Mucosa of stomach (tissue), 1 donor: ENCODE data around the gene ZNF324.
"Not testable (repeated sequence)": the region's sequence is repeated elsewhere in the genome, so short reads cannot be mapped to it uniquely, and the experiment has no call there.

Experiments used
- H3K27me3 ChIP-seq: one replicate; pipeline ENCODE4 v1.7.0; 2013; ENCODE audit warnings: mild to moderate bottlenecking, low read length; ENCODE audit not compliant: control insufficient read depth, insufficient read depth
- H3K36me3 ChIP-seq: one replicate; pipeline ENCODE4 v1.7.0; 2013; ENCODE audit warnings: low read length; ENCODE audit not compliant: control insufficient read depth, insufficient read depth
- H3K4me1 ChIP-seq: one replicate; pipeline ENCODE4 v1.7.0; 2013; ENCODE audit warnings: mild to moderate bottlenecking, low read length; ENCODE audit not compliant: control insufficient read depth, insufficient read depth
- H3K4me3 ChIP-seq: one replicate; pipeline ENCODE4 v1.7.0; 2013; ENCODE audit warnings: low read length
- H3K9ac ChIP-seq: one replicate; pipeline ENCODE4 v1.7.0; 2013; ENCODE audit warnings: mild to moderate bottlenecking, low read length, moderate library complexity
- H3K9me3 ChIP-seq: one replicate; pipeline ENCODE4 v1.7.0; 2013; ENCODE audit warnings: mild to moderate bottlenecking, low read length, moderate library complexity; ENCODE audit not compliant: control insufficient read depth
- donor health status: Pancreatic carcinoma.

The ZNF324 gene

GRCh38 chr19:58466760-58467589 lies at the start of gene ZNF324:
Gene ZNF324, plus strand, starts transcription at chr19:58467080. Its CDS starts 2,106 bp downstream, at chr19:58469186.
- peak within 1 kb of the TSS; percentile 84 for H3K9ac ChIP-seq
- H3K4me1 ChIP-seq, result peaks cover 12% of the 10 kb centered on the region

GRCh38 chr19:58428617-58429016 lies 38.3 kb upstream of the ZNF324 start:
- H3K9ac ChIP-seq, result no peak overlapping the region
- H3K27me3 ChIP-seq, result no peaks in the 10 kb centered on the region
- H3K4me3 ChIP-seq, result no peak overlapping the region
- no peaks in the 10 kb centered on the region for H3K4me1 ChIP-seq
- H3K9me3 ChIP-seq, result peaks cover 28% of the 10 kb centered on the region
- peaks cover 10% of the 10 kb centered on the region for H3K36me3 ChIP-seq

More at GRCh38 chr19:58466760-58467589, at the start of gene ZNF324:
- H3K36me3 ChIP-seq, result no peaks in the 10 kb centered on the region
- H3K4me3 ChIP-seq, result peak within 1 kb of the TSS; percentile 74
- H3K9me3 ChIP-seq, result no peaks in the 10 kb centered on the region
- no peaks in the 10 kb centered on the region for H3K27me3 ChIP-seq

DNA sequence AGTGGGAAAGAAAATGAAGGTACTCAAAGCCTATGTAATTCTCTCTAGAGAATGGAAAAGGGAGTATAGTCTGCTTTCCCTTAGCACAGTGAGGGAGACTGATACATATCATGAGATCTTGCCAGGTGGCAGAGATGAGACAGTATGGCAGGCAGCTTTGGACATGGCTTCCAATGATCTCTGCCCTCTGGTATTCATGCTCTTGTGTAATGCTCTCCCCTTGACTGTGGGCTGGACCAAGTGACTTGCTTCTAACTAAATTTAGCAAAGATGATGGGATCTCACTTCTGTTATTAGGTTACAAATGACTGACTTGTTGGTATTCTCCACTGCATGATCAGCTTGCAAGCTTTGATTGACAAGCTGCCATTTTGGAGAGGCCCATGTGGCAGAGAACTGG lies 37.1 kb upstream of the ZNF324 start:
- H3K4me3 ChIP-seq, result no peak overlapping the region
- H3K4me1 ChIP-seq, result no peaks in the 10 kb centered on the region
- H3K36me3 ChIP-seq, result peaks cover 22% of the 10 kb centered on the region
- peaks cover 39% of the 10 kb centered on the region for H3K9me3 ChIP-seq
- H3K27me3 ChIP-seq, result no peaks in the 10 kb centered on the region
- no peak overlapping the region for H3K9ac ChIP-seq

- Histone ChIP-seq H3K4me1 (no peaks in the 10 kb centered on the region), H3K36me3 (peaks cover 27% of the 10 kb centered on the region), H3K9me3 (peaks cover 55% of the 10 kb centered on the region), H3K4me3 (peak overlapping the region; percentile 28), H3K27me3 (no peaks in the 10 kb centered on the region), H3K9ac (no peak overlapping the region)
Observed at GRCh38 chr19:58434217-58434616, 32.7 kb upstream of the ZNF324 start.

GRCh38 chr19:58439576-58440554 lies 27.0 kb upstream of the ZNF324 start, which contains the start of gene ZNF132:
Gene ZNF132, minus strand, starts transcription at chr19:58440153. Its CDS starts 332 bp downstream, at chr19:58439821.
- Histone ChIP-seq H3K4me1 (peaks cover 12% of the 10 kb centered on the region), H3K4me3 (peak within 1 kb of the TSS; percentile 52), H3K9ac (peak within 1 kb of the TSS; percentile 30), H3K27me3 (no peaks in the 10 kb centered on the region), H3K9me3 (peaks cover 14% of the 10 kb centered on the region), H3K36me3 (peaks cover 4% of the 10 kb centered on the region)

- Histone ChIP-seq H3K9me3 (peaks cover 7% of the 10 kb centered on the region), H3K9ac (peak overlapping the region; percentile 8), H3K4me1 (peaks cover 12% of the 10 kb centered on the region), H3K36me3 (no peaks in the 10 kb centered on the region), H3K4me3 (peak overlapping the region; percentile 52), H3K27me3 (no peaks in the 10 kb centered on the region)
Observed at GRCh38 chr19:58440556-58440955, 26.3 kb upstream of the ZNF324 start.

GRCh38 chr19:58442986-58443385 lies 23.9 kb upstream of the ZNF324 start:
- H3K9me3 ChIP-seq, H3K4me3 ChIP-seq, H3K36me3 ChIP-seq, H3K27me3 ChIP-seq, H3K9ac ChIP-seq: not testable (repeated sequence)
- peaks cover 12% of the 10 kb centered on the region for H3K4me1 ChIP-seq

DNA sequence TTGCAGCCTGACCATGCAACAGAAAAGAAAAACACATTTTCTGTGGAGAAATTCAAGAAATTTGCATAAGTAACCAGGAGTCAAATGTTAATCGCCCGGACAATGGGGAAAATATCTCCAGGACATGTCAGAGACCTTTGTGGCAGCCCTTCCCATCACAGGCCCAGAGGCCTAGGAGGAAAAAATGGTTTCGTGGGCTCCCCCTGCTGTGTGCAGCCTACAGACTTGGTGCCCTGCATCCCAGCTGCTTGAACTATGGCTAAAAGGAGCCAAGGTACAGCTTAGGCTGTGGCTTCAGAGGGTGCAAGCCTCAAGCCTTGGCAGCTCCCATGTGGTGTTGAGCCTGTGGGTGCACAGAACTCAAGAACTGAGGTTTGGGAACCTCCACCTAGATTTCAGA lies 18.0 kb upstream of the ZNF324 start:
- H3K4me3 ChIP-seq, H3K36me3 ChIP-seq, H3K4me1 ChIP-seq, H3K27me3 ChIP-seq, H3K9me3 ChIP-seq, H3K9ac ChIP-seq: not testable (repeated sequence)

DNA sequence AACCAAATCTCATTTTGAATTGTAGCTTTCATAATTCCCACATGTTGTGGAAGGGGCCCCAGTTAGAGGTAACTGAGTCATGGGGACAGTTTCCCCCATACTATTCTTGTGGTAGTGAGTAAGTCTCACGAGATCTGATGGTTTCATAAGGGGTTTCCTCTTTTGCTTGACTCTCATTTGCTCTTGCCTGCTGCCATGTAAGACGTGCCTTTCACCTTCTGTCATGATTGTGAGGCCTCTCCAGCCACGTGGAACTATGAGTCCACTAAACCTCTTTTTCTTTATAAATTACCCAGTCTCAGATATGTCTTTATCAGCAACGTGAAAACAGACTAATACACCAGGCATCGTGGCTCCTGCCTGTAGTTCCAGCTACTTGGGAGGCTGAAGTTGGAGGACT lies 16.9 kb upstream of the ZNF324 start:
- H3K27me3 ChIP-seq, H3K4me3 ChIP-seq, H3K9me3 ChIP-seq, H3K4me1 ChIP-seq, H3K9ac ChIP-seq, H3K36me3 ChIP-seq: not testable (repeated sequence)

DNA sequence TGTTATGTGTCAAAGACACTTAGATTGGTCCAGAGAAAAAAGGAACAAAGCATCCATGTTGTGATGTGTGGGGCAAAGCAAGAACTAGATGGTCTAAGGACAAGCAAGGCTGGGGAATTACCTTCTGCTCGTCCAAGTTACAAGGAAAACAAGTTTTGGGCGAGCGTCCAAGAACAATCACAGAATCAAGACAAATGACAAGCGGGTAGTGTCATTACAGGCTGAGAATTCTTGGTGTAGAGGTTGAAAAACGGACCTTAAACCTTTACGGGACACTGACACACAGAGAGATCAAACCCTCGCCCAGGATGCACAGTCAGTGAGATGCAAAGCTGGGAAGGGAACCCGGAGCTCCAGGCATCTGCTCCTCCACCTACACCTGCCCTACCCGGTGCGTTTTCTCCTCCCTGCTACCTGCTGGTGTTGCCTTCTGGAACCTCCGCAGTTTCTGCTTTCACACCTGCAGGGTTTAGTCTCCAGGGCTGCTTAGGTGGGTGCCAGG lies 16.0 kb upstream of the ZNF324 start:
- Histone ChIP-seq H3K4me3 (peak overlapping the region; percentile 26), H3K9ac (peak overlapping the region; percentile 61), H3K27me3 (peaks cover 7% of the 10 kb centered on the region), H3K9me3 (no peaks in the 10 kb centered on the region), H3K36me3 (no peaks in the 10 kb centered on the region), H3K4me1 (peaks cover 4% of the 10 kb centered on the region)

DNA sequence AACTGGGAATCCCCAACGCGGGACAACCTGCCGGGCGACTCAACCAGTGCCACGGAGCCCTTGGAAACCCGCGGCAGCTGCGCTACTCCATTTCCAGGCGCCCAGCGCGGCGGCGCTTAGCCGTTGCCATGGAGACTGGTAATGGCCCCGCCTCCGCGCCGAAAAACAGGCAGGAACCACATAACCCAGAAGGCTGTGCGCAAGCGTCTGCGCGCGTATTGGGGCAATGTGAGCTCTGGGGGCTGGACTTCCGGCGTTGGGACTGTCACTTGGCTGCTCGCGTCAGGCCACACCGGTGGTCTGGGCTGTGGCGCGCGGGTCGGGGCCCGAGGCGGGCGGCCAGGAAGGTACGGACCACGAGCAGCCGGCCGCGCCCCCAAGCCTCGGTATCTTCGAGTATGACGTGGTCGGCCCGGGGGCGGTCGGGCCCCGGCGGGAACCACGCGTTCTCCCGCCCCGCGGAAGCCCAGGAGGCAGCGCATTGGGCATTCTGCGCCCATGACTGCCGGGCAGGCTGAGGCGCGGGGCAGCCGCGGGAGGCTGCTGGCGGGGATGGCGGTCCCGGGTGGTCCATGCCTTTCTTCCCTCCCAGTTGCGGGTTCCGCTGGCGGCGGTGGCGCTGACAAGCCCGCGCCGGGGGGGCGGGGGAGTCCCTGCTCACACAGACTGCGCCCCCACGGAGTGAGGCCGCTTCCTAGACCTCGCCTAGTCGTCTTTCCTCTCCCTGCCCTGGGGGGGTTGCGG lies 15.3 kb upstream of the ZNF324 start, which contains the start of gene ZNF324B:
Gene ZNF324B, plus strand, starts transcription at position 265 of the 744 bp plus-strand sequence. CDS start 2,080 bp downstream, outside the sequence.
- no peaks in the 10 kb centered on the region for H3K9me3 ChIP-seq
- H3K36me3 ChIP-seq, result no peaks in the 10 kb centered on the region
- peaks cover 4% of the 10 kb centered on the region for H3K4me1 ChIP-seq
- H3K27me3 ChIP-seq, result peaks cover 7% of the 10 kb centered on the region
- H3K9ac ChIP-seq, result peak within 1 kb of the TSS; percentile 61
- peak within 1 kb of the TSS; percentile 26 for H3K4me3 ChIP-seq
